ENCODE data around the gene TTC36.

DNA sequence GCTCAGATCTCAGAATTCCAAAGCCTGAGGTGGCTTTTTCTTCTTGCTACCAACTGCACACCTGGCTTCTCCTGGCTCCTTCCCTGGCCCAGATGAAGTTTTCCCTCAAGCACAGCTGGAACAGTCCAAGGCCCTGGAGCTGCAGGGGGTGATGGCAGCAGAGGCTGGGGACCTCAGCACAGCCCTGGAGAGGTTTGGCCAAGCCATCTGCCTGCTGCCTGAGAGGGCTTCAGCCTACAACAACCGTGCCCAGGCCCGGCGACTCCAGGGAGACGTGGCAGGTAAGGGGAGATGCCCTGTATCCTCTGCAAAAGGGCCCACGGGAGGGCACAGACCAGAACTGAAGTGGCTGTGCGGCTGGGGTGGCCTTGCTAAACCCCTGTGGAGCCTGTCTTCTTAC lies 1.2 kb downstream of the TTC36 start:
- TF ChIP-seq POLR2A (IDR thresholded peaks at IDR 0.05; ENCODE audit: low read depth, low read length): no peak
- TF ChIP-seq, protein P1, sequence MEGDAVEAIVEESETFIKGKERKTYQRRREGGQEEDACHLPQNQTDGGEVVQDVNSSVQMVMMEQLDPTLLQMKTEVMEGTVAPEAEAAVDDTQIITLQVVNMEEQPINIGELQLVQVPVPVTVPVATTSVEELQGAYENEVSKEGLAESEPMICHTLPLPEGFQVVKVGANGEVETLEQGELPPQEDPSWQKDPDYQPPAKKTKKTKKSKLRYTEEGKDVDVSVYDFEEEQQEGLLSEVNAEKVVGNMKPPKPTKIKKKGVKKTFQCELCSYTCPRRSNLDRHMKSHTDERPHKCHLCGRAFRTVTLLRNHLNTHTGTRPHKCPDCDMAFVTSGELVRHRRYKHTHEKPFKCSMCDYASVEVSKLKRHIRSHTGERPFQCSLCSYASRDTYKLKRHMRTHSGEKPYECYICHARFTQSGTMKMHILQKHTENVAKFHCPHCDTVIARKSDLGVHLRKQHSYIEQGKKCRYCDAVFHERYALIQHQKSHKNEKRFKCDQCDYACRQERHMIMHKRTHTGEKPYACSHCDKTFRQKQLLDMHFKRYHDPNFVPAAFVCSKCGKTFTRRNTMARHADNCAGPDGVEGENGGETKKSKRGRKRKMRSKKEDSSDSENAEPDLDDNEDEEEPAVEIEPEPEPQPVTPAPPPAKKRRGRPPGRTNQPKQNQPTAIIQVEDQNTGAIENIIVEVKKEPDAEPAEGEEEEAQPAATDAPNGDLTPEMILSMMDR (conservative IDR thresholded peaks at IDR 0.05; ENCODE audit: low read depth, low read length): no peak
- TF ChIP-seq FOS (IDR thresholded peaks at IDR 0.05; ENCODE audit: low read depth, low read length): no peak
- no peak for TF ChIP-seq RAD21 (IDR thresholded peaks at IDR 0.05; ENCODE audit: low read length)
- TF ChIP-seq RFX5 (IDR thresholded peaks at IDR 0.05; ENCODE audit: low read depth, low read length): no peak

All from IMR-90 (cell line).